Hepatocyte (in vitro differentiated cells): ENCODE results near the gene ABR. TPM values are rescaled to one million over a fixed set of nuclear protein-coding genes. Genes with fewer than 3 reads are reported as not detected.
A peak's percentile ranks its signal among the peaks of the same experiment; 100 is the strongest.

Source experiments
- DNase-seq: peaks from one replicate; pipeline ENCODE4 v3.0.0-alpha.2; 2016; ENCODE audit warnings: low spot score
- H2AFZ ChIP-seq: fragments of 200-600 bp; sonication (generic); 2 replicates; pipeline ENCODE4 v1.6.0; 2016; ENCODE audit warnings: antibody characterized with exemption, mild to moderate bottlenecking
- H3K27ac ChIP-seq: fragments of 200-600 bp; sonication (generic); 2 replicates; pipeline ENCODE4 v1.5.1; 2016; ENCODE audit warnings: mild to moderate bottlenecking
- H3K27me3 ChIP-seq: fragments of 200-600 bp; sonication (generic); 2 replicates; pipeline ENCODE4 v1.6.1; 2016
- H3K36me3 ChIP-seq: fragments of 200-600 bp; sonication (generic); replicated peaks from 2 replicates; pipeline ENCODE4 v1.5.1; 2016; ENCODE audit warnings: low read depth; ENCODE audit not compliant: insufficient read depth
- H3K4me1 ChIP-seq: fragments of 200-600 bp; sonication (generic); 2 replicates; pipeline ENCODE4 v1.5.1; 2016; ENCODE audit warnings: mild to moderate bottlenecking, moderate library complexity; ENCODE audit not compliant: insufficient read depth
- H3K4me2 ChIP-seq: fragments of 200-600 bp; sonication (generic); 2 replicates; pipeline ENCODE4 v1.6.0; 2016
- H3K4me3 ChIP-seq: fragments of 200-600 bp; sonication (generic); 2 replicates; pipeline ENCODE4 v1.5.1; 2016; ENCODE audit warnings: mild to moderate bottlenecking
- H3K79me2 ChIP-seq: fragments of 200-600 bp; sonication (generic); 2 replicates; pipeline ENCODE4 v1.6.0; 2017; ENCODE audit warnings: mild to moderate bottlenecking
- H3K9me2 ChIP-seq: fragments of 200-600 bp; sonication (generic); replicated peaks from 2 replicates; pipeline ENCODE4 v1.6.0; 2017; ENCODE audit warnings: mild to moderate bottlenecking; ENCODE audit not compliant: insufficient read depth
- H3K9me3 ChIP-seq: fragments of 200-600 bp; sonication (generic); 2 replicates; pipeline ENCODE4 v1.5.1; 2016; ENCODE audit warnings: low read depth, mild to moderate bottlenecking
- H4K20me1 ChIP-seq: fragments of 200-600 bp; sonication (generic); 2 replicates; pipeline ENCODE4 v1.6.0; 2016; ENCODE audit warnings: mild to moderate bottlenecking; ENCODE audit not compliant: insufficient read depth, poor library complexity, severe bottlenecking
- CTCF ChIP-seq: fragments of 200-600 bp; sonication (generic); IDR thresholded peaks from 2 replicates; pipeline ENCODE4 v1.5.1; 2016; ENCODE audit warnings: antibody characterized with exemption, mild to moderate bottlenecking; ENCODE audit not compliant: poor library complexity
- EZH2 ChIP-seq: fragments of 200-600 bp; sonication (generic); IDR thresholded peaks from 2 replicates; pipeline ENCODE4 v1.6.1; 2016; ENCODE audit warnings: antibody characterized with exemption, mild to moderate bottlenecking, borderline replicate concordance
- EZH2phosphoT487 ChIP-seq: fragments of 200-600 bp; sonication (generic); IDR thresholded peaks from one replicate; pipeline ENCODE4 v1.6.1; 2018; ENCODE audit warnings: antibody characterized with exemption, mild to moderate bottlenecking, low read depth, moderate library complexity; ENCODE audit not compliant: unreplicated experiment, severe bottlenecking
- WGBS: methylation state at CpG from one replicate; pipeline ENCODE4 v1.1.6; 2016; ENCODE audit warnings: low lambda C conversion rate; ENCODE audit errors: missing lambda C conversion rate; 5-methylcytosine and 5-hydroxymethylcytosine counted together
- polyA plus RNA-seq: library from polyadenylated mRNA; unstranded; fragments of >200 nt; fragmentation: Nextera tagmentation; extraction: Ambion mirVana; gene quantifications from 2 replicates; pipeline ENCODE4 v1.2.1, GENCODE V29; 2016
- total RNA-seq: library from RNA; depleted of rRNA; stranded (reverse); fragments of >200 nt; gene quantifications from 2 replicates; pipeline ENCODE4 v1.2.3, GENCODE V29; 2014

The ABR gene
- total and polyA plus RNA-seq, 2 experiments from 2014 or later, result 26.8 to 51.5 TPM

GRCh38 chr17:1112875-1113274, 66.9 kb downstream of the ABR start:
- Histone ChIP-seq H3K9me3 (no peaks in the 10 kb centered on the region), H3K4me2 (no peak overlapping the region), H3K4me3 (no peak overlapping the region), H3K4me1 (peaks cover 39% of the 10 kb centered on the region), H3K36me3 (no peaks in the 10 kb centered on the region), H3K9me2 (no peaks in the 10 kb centered on the region), H2AFZ (no peak overlapping the region), H3K27ac (no peak overlapping the region), H3K27me3 (no peaks in the 10 kb centered on the region), H3K79me2 (peaks cover 18% of the 10 kb centered on the region), H4K20me1 (no peaks in the 10 kb centered on the region)
- 93% methylated on average over 10 of the region's 10 CpGs for WGBS
- TF ChIP-seq CTCF (no peak), EZH2 (no peak), EZH2phosphoT487 (no peak)
- no peak for DNase-seq

GRCh38 chr17:1111599-1112443, 68.0 kb downstream of the ABR start:
- peaks cover 28% of the 10 kb centered on the region for H3K79me2 ChIP-seq
- peak overlapping the region; percentile 96 for H3K4me2 ChIP-seq
- H4K20me1 ChIP-seq, result no peaks in the 10 kb centered on the region
- peaks cover 43% of the 10 kb centered on the region for H3K4me1 ChIP-seq
- no peaks in the 10 kb centered on the region for H3K27me3 ChIP-seq
- H3K9me2 ChIP-seq, result no peaks in the 10 kb centered on the region
- no peak for DNase-seq
- no peak overlapping the region for H2AFZ ChIP-seq
- TF ChIP-seq CTCF, result no peak
- no peak for TF ChIP-seq EZH2
- TF ChIP-seq EZH2phosphoT487, result no peak
- no peak overlapping the region for H3K4me3 ChIP-seq
- 92% methylated on average over 22 of the region's 22 CpGs for WGBS
- H3K27ac ChIP-seq, result peak overlapping the region; percentile 95
- no peaks in the 10 kb centered on the region for H3K36me3 ChIP-seq
- H3K9me3 ChIP-seq, result no peaks in the 10 kb centered on the region

GRCh38 chr17:1110862-1111598, 68.8 kb downstream of the ABR start:
- H3K79me2 ChIP-seq, result peaks cover 35% of the 10 kb centered on the region
- H3K4me2 ChIP-seq, result peak overlapping the region; percentile 96
- no peaks in the 10 kb centered on the region for H3K27me3 ChIP-seq
- H3K4me3 ChIP-seq, result no peak overlapping the region
- no peaks in the 10 kb centered on the region for H3K9me2 ChIP-seq
- TF ChIP-seq EZH2phosphoT487 (no peak), CTCF (no peak), EZH2 (no peak)
- peak; percentile 82 for DNase-seq
- no peaks in the 10 kb centered on the region for H3K36me3 ChIP-seq
- no peaks in the 10 kb centered on the region for H3K9me3 ChIP-seq
- H2AFZ ChIP-seq, result no peak overlapping the region
- WGBS, result 71% methylated on average over 19 of the region's 19 CpGs
- H3K27ac ChIP-seq, result peak overlapping the region; percentile 95
- peaks cover 43% of the 10 kb centered on the region for H3K4me1 ChIP-seq
- no peaks in the 10 kb centered on the region for H4K20me1 ChIP-seq
